ENCODE measurements around the gene WFIKKN2. TPM values are rescaled to one million over a fixed set of nuclear protein-coding genes. Genes with fewer than 3 reads are reported as not detected.

The WFIKKN2 gene
- total and polyA plus RNA-seq, 2 of the 13 experiments (the other 11 are each of a cell fraction or from before 2014, with no cell fraction given), result not detected

- ATAC-seq (no peak), FAIRE-seq (no peak), DNase-seq (ENCODE audit: low spot score) (no peak)
- Histone ChIP-seq H3K4me2 (ENCODE audit: low read depth, low read length) (peak overlapping the region; percentile 91; the same call in 1 of the 2 replicates), H3K79me2 (ENCODE audit: insufficient read depth, low read length) (no peaks in the 10 kb centered on the region), H4K20me1 (ENCODE audit: insufficient read depth, low read length) (no peaks in the 10 kb centered on the region), H2AFZ (ENCODE audit: low read length) (no peak overlapping the region), H3K9ac (ENCODE audit: insufficient read depth, low read depth, low read length) (peak overlapping the region; percentile 63; the same call in 1 of the 2 replicates), H3K27ac (ENCODE audit: extremely low read length, insufficient read depth, low read length) (no peak overlapping the region), H3K9me3 (ENCODE audit: low read length) (no peaks in the 10 kb centered on the region), H3K4me3 (replicated peaks in 1 of 3; ENCODE audit: insufficient read depth in 1 of 3, low read depth in 2 of 3, low read length in 3 of 3) (peak overlapping the region in 1 of 3 experiments; percentile 70; a peak in 1 of 6 replicates), H3K36me3 (replicated peaks in 1 of 2; ENCODE audit: control insufficient read depth in 1 of 2, insufficient read depth in 2 of 2, low read length in 2 of 2) (no peaks in the 10 kb centered on the region), H3K27me3 (ENCODE audit: control insufficient read depth in 1 of 2, insufficient read depth in 2 of 2, low read length in 2 of 2) (peaks cover 6 to 65% of the 10 kb centered on the region in 2 experiments; a peak in 4 of 5 replicates), H3K4me1 (ENCODE audit: insufficient read depth, low read length) (peaks cover 63% of the 10 kb centered on the region)
- WGBS (ENCODE audit: low lambda C conversion rate), result 35% methylated on average over 11 of the region's 16 CpGs
- intact Hi-C loops (cut with micrococcal nuclease; ENCODE audit: unreplicated experiment), result loop anchor here (2.0 to 5.0 kb wide), 3 partner anchors 27 to 297 kb away; partner anchors contain the start of gene SPATA20
- TF ChIP-seq ONECUT2 (CRISPR knock-in tag; IDR thresholded peaks at IDR 0.05), result no peak
- TF ChIP-seq ZNF768 (CRISPR knock-in tag; IDR thresholded peaks at IDR 0.05), result peak; percentile 49; the same call in 1 of the 2 replicates
- TF ChIP-seq ZNF335 (CRISPR knock-in tag; IDR thresholded peaks at IDR 0.05), result no peak
- TF ChIP-seq ZNF644 (CRISPR knock-in tag; IDR thresholded peaks at IDR 0.05; ENCODE audit: low read depth), result no peak
- in situ Hi-C loops (cut with HindIII; ENCODE audit: extremely low pct_ligation_motif_present, low pct_unique_long_range_greater_than_20kb), result loop anchor here (5.0 kb wide), 1 partner anchor 56 kb away; no protein-coding TSS in a partner anchor
- ChIA-PET POLR2A (interaction anchor here (0.8 to 2.7 kb wide), 7 partner anchors 9 to 203 kb away, joined by 3 to 14 read pairs (median 6); partner anchors contain the start of genes LUC7L3 and TOB1), CTCF (ENCODE audit: low intra/inter-chr PET ratio, low total read pairs) (interaction anchor here (0.9 to 4.4 kb wide), 4 partner anchors 27 to 296 kb away, joined by 3 to 94 read pairs (median 12); partner anchors contain the start of gene SPATA20)
- no TSS peak for BruUV-seq (replicated peaks)
These were observed 7.9 kb downstream of the WFIKKN2 start for GRCh38 chr17:50843150-50843905.

- Histone ChIP-seq H4K20me1 (ENCODE audit: insufficient read depth, low read length) (no peaks in the 10 kb centered on the region), H3K9ac (ENCODE audit: insufficient read depth, low read depth, low read length) (peak overlapping the region; percentile 63), H3K9me3 (ENCODE audit: low read length) (0 out of 2 replicates have a peak, but pooled peaks cover 6% of the 10 kb centered on the region), H3K4me1 (ENCODE audit: insufficient read depth, low read length) (peaks cover 54% of the 10 kb centered on the region), H2AFZ (ENCODE audit: low read length) (no peak overlapping the region), H3K27me3 (ENCODE audit: control insufficient read depth in 1 of 2, insufficient read depth in 2 of 2, low read length in 2 of 2) (peaks cover 6 to 56% of the 10 kb centered on the region in 2 experiments; a peak in 4 of 5 replicates), H3K4me2 (ENCODE audit: low read depth, low read length) (peak overlapping the region; percentile 91), H3K36me3 (replicated peaks in 1 of 2; ENCODE audit: control insufficient read depth in 1 of 2, insufficient read depth in 2 of 2, low read length in 2 of 2) (no peaks in the 10 kb centered on the region), H3K4me3 (replicated peaks in 1 of 3; ENCODE audit: insufficient read depth in 1 of 3, low read depth in 2 of 3, low read length in 3 of 3) (peak overlapping the region; percentile 2 to 70 (median 25); a peak in 5 of 6 replicates), H3K27ac (ENCODE audit: extremely low read length, insufficient read depth, low read length) (peak overlapping the region; percentile 12), H3K79me2 (ENCODE audit: insufficient read depth, low read length) (no peaks in the 10 kb centered on the region)
- 1% methylated on average over 14 of the region's 14 CpGs for WGBS (ENCODE audit: low lambda C conversion rate)
- ChIA-PET CTCF (ENCODE audit: low intra/inter-chr PET ratio, low total read pairs) (interaction anchor here (4.4 kb wide), 1 partner anchor 60 kb away, joined by 94 read pairs; no protein-coding TSS in a partner anchor), POLR2A (interaction anchor here (0.8 to 2.7 kb wide), 7 partner anchors 8 to 204 kb away, joined by 3 to 14 read pairs (median 6); partner anchors contain the start of genes LUC7L3 and TOB1)
- BruUV-seq (replicated peaks), result TSS peak; percentile 95
- peak; percentile 88 for FAIRE-seq
- intact Hi-C loops (cut with micrococcal nuclease; ENCODE audit: unreplicated experiment), result loop anchor here (5.0 kb wide), 1 partner anchor 42 kb away; no protein-coding TSS in a partner anchor
- peak; percentile 90 for DNase-seq (ENCODE audit: low spot score)
- peak; percentile 86 for ATAC-seq
- in situ Hi-C loops (cut with HindIII; ENCODE audit: extremely low pct_ligation_motif_present, low pct_unique_long_range_greater_than_20kb), result loop anchor here (5.0 kb wide), 1 partner anchor 57 kb away; no protein-coding TSS in a partner anchor
- TF ChIP-seq FOSL1 (CRISPR knock-in tag; IDR thresholded peaks at IDR 0.05; ENCODE audit: borderline replicate concordance) (no peak), EZH2 (conservative IDR thresholded peaks at IDR 0.05; ENCODE audit: low read depth, low read length) (no peak), PREB (CRISPR knock-in tag; IDR thresholded peaks at IDR 0.05) (no peak), PAXIP1 (CRISPR knock-in tag; conservative IDR thresholded peaks at IDR 0.05) (peak; percentile 91), KLF9 (CRISPR knock-in tag; IDR thresholded peaks at IDR 0.05; ENCODE audit: low read depth) (no peak), ZNF616 (CRISPR knock-in tag; IDR thresholded peaks at IDR 0.05; ENCODE audit: low read depth) (0 out of 2 replicates have a peak, but pooled peaks have one; percentile 22), ZFP62 (CRISPR knock-in tag; IDR thresholded peaks at IDR 0.05) (no peak)
These were observed 8.8 kb downstream of the WFIKKN2 start for GRCh38 chr17:50844117-50844700.
